OCI-M2 (cell line): ENCODE measurements around the gene TBC1D22A.

Experiments used
- DNase-seq: peaks from one replicate; lab custom pipeline; 2025; ENCODE audit not compliant: unreplicated experiment; lab: John Stamatoyannopoulos, UW

The TBC1D22A gene

DNA sequence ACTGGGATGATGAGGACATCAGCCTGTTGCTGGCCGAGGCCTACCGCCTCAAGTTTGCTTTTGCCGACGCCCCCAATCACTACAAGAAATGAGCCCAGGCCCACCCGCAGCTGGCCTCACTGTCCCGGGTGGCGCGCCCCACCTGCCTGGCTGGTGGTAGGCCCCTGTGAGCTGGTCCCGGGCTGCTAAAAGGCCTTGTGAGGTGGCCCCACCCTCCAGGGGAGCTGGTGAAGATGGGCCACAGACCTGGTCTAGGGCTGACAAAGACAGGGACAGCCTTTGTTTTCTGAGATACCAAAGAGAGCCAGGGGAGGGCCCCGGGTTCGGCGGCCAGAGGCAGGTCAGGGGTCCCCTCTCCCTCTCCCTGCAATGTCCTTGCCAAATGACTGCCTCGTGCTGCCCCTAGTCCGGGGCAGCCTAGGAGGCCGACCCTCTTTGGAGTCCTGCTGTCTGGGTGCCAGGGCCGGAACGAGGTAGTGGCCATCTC, 411.1 kb downstream of the TBC1D22A start:
- no peak for DNase-seq

GRCh38 chr22:47174096-47174495, 411.6 kb downstream of the TBC1D22A start:
- DNase-seq: no peak

DNA sequence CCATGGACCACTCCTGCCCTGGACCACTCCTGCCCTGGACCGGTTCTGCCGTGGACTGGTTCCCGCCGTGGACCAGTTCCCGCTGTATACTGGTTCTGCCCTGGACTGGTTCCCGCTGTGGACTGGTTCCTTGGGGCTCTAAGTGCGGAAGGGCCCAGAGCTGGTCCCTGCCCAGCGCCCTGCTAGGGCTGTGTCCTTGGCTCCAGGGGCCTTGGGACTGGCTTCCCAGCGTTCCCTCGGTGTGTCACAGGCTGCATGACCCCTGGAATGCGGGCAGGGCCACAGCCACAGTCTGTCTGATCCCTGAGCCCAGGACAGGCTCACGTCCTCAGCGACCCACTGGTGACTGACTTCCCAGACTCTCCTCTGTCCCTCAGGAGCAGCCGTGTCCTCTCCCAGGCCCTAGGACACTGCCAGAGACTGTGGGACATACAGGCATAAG, 412.2 kb downstream of the TBC1D22A start:
- DNase-seq: no peak

DNA sequence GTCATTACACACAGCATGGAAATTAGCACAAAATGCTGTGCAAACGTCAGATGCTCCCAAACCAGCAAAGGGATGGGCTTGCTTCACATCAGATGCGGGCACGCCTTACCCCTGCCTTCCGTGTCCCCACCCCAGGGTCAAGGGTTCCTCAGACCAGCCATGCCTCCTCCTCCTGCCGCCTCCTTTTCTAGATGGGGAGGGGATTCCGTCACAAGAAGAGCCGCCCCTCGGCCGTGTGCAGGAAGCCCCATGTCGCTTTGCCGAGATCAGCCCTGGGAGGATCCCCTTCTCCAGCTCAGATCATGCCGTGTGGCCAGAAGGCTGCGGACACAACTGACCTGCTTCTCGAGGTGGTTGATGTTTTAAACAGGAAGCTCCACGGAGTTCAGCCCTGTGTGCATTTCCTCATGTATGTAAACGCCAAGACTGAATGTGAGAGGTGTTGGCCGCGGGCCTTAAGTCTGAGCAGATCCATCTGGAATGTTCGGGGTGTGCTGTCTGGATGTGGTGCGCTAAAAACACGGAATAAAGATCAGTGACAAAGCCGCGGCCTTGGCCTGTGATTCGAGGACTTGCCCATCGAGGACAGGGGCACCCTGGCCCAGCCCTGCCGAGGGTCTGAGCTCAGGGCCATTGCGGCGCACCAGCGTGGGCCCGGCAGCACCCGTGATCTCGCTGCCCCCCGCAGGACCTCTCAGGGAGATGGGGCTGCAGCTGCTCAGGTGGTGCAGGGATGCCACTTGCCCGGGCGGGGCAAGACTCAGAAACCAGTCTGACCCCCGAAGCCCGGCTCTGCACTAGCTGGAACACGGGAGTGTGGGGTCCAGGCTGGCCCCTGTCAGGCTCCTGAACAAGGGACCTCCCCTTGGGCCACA, 412.9 kb downstream of the TBC1D22A start:
- no peak for DNase-seq

- DNase-seq: no peak
Measured at GRCh38 chr22:47176026-47176389, 413.6 kb downstream of the TBC1D22A start.

- no peak for DNase-seq
Measured at GRCh38 chr22:47176573-47177333, 414.3 kb downstream of the TBC1D22A start.

- no peak for DNase-seq
Measured at GRCh38 chr22:47177334-47177815, 414.9 kb downstream of the TBC1D22A start.

DNA sequence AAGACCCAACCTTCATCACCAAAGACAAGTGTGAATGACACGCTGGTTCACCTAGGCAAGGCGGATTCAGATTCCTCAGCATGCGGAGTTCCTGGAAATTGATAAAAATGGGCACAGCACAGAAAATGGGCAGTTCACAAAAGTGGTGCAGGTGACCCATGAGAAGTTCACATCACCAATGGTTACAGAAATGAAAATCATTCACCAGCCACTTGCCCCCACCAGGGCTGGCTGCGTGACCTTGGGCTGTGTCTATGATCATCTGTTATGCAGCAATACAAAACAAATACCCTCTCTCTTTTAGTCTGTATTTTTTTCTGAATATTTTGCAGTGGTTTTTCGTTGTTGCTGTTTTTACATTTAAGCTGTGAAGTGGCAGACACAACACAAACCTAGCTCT, 415.9 kb downstream of the TBC1D22A start:
- no peak for DNase-seq

- DNase-seq: no peak
Measured at GRCh38 chr22:47180796-47181195, 418.3 kb downstream of the TBC1D22A start.

GRCh38 chr22:47187176-47187957, 424.9 kb downstream of the TBC1D22A start:
- no peak for DNase-seq

DNA sequence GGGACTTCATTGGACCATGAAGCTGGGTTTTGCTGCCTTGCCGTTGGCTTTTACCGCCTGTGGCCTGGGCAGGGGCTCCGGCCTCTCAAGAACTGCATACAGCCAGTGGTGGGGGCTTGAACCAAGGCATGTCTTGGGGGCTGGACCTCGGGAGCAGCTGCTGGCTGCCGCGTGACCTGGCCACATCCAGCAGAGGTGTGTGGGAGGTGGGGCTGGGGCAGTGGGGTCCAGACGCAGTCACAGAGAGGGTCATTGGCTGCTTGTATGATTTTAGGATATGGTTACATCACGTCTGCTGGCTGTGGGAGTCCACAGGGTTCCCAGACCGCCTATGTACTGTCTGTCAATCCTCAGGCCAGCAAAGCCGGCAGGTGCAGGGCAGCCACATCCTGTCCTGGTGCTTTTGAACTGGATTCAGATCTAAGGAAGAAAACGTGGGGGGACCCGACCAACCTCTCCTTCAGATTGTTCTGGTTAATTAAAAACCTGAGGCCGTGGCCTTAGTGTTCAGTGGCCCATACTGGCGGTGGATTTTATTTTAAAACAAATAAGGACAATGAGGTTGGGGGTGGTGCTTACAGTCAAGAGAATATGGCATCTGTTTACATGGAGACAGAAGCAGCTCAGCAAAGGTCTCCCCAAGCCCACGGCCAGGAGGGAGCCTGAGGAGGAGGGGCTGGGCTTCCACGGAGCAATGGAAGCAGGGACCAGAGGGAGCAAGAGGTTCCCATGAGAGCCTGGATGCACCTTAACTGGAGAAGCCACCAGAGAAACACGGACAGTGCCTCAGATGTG, 426.0 kb downstream of the TBC1D22A start:
- no peak for DNase-seq

GRCh38 chr22:47189056-47189916, 426.8 kb downstream of the TBC1D22A start:
- DNase-seq: no peak

GRCh38 chr22:47190276-47190956, 428.0 kb downstream of the TBC1D22A start:
- no peak for DNase-seq

- no peak for DNase-seq
Measured at GRCh38 chr22:47190957-47191670, 428.7 kb downstream of the TBC1D22A start.

DNA sequence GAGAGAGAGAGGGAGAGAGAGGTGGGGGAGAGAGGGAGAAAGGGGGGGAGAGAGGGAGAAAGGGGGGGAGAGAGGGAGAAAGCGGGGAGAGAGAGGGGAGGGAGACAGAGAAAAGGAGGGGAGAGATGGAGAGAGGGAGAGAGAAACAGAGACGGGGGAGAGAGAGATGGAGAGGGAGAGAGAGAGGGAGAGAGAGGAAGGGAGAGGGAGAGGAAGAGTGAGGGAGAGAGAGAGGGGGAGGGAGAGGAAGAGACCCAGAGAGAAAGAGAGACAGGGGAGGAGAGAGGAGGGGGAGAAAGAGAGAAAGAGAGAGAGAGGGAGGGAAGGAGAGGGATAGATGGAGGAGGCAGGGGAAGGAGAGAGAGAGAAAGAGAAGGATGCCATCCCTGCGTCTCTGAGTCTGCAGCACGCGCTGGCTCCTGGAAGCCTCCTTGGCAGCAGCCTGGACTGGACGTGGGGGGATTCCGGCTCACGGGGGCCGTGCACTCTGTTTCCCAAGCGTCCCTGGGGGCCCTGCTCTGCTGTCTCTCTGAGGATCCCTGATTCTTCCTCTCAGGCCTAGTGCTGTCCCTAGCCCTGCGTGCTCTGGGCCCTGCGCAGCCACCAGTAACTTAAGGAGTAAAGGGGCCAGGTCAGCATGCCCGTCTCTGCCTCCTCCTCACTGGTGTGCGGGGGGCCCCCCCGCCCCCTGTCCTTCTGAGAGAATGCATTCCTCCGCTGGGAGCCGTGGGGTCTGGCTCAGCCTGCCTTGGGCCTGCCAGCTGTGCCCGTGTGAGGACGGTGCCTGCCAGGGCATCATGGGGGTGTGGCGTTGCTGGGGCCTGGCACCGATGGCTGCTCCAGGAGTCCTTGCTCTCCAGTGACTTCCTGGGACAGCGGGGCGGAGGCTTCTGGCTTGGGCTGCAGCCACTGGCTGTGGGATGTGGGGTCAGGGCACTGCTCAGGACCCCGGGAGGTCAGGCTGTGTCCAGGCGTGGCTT, 429.5 kb downstream of the TBC1D22A start:
- DNase-seq: no peak

- no peak for DNase-seq
Measured at GRCh38 chr22:47192651-47193437, 430.4 kb downstream of the TBC1D22A start.
